ENCODE measurements around the gene LRRC19.

DNA sequence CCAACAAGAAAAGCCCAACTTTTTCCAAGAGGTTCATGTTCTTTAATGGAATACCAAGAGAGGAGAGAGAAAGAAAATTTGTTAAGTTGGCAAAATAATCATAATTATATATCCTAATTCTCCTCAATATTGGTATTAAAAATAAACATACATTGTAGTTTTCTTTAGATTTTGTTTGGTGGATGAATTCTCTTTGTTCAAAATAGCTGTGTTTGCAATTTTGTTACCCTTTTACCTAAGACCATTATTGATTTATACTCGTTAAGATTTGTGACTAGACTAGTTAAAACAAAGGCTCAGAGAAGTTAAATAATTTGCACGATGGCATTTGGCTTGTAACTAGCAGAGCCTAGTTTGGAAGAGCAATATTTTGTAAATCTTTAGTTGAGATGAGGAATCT lies 9.7 kb downstream of the LRRC19 start:
- TF ChIP-seq CTCF (conservative IDR thresholded peaks at IDR 0.05; ENCODE audit: low read length) (no peak), EZH2phosphoT487 (IDR thresholded peaks at IDR 0.05; ENCODE audit: borderline replicate concordance, low read depth, low read length) (no peak)
